ENCODE data around the gene PSMC3IP. TPM values are rescaled to one million over a fixed set of nuclear protein-coding genes. Genes with fewer than 3 reads are reported as not detected.

Gene PSMC3IP
- total RNA-seq, 1 experiment from 2014 or later, result 37.4 TPM

DNA sequence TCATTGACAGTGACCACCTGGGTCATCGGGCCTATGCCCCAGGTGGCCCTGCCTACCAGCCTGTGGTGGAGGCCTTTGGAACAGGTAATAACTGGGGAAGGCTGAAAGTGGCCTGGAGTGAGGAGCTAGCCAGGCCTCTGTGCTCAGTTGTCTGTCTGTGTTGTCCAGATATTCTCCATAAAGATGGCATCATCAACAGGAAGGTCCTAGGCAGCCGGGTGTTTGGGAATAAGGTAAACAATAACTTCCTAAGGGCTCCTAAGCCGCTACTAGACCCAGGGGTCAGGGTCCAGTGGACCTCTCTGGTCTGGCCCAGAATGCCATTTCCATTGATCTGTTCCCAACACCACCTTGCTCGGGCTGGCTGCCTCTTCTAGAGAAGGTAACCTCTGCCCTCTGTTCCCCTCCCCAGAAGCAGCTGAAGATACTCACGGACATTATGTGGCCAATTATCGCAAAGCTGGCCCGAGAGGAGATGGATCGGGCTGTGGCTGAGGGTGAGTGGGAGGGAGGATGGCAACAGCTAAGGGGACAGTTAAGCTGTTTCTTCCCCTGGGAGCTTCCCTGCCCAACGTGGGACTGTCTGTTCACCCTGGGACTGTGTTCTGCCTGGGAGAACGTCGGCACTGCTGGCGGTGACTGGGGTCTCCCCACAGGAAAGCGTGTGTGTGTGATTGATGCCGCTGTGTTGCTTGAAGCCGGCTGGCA lies 12.6 kb downstream of the PSMC3IP start:
- Histone ChIP-seq H2BK5ac (ENCODE audit: insufficient read length, low read length) (no peak overlapping the region), H3K14ac (ENCODE audit: insufficient read depth, low read length) (no peak overlapping the region), H3K9me3 (ENCODE audit: control insufficient read depth, low read depth, low read length) (no peaks in the 10 kb centered on the region), H3K23me2 (ENCODE audit: insufficient read length, low read depth, low read length, poor library complexity, severe bottlenecking) (peaks cover 16% of the 10 kb centered on the region), H2BK12ac (ENCODE audit: insufficient read length, low read depth, low read length) (no peak overlapping the region), H3K9ac (ENCODE audit: extremely low read depth, insufficient read length, low read length) (no peak overlapping the region), H2AK5ac (ENCODE audit: insufficient read length, low read length) (no peak overlapping the region), H3K4me1 (ENCODE audit: insufficient read depth, low read length) (peaks cover 2% of the 10 kb centered on the region; the same call in 1 of the 2 replicates), H3K4me2 (ENCODE audit: insufficient read depth, insufficient read length, low read length) (no peak overlapping the region), H2BK20ac (ENCODE audit: low read depth, low read length, poor library complexity, severe bottlenecking) (no peak overlapping the region), H3K27ac (ENCODE audit: insufficient read length, low read depth, low read length) (no peak overlapping the region), H3K27me3 (ENCODE audit: insufficient read depth, low read length) (no peaks in the 10 kb centered on the region), H4K5ac (ENCODE audit: insufficient read length, low read depth, low read length) (no peak overlapping the region), H4K20me1 (ENCODE audit: control insufficient read depth, insufficient read depth, insufficient read length) (no peaks in the 10 kb centered on the region), H3T11ph (ENCODE audit: low read length) (no peak overlapping the region), H3K18ac (ENCODE audit: insufficient read length, low read depth, low read length) (no peak overlapping the region), H3K79me1 (ENCODE audit: insufficient read depth, low read depth, low read length, poor library complexity, severe bottlenecking) (peaks cover 4% of the 10 kb centered on the region), H4K91ac (ENCODE audit: insufficient read length, low read depth, low read length) (no peak overlapping the region), H4K8ac (replicated peaks; ENCODE audit: insufficient read length, low read depth, low read length) (no peak overlapping the region), H2BK15ac (ENCODE audit: low read depth, low read length) (no peak overlapping the region), H2AFZ (ENCODE audit: low read length) (no peak overlapping the region), H2BK120ac (ENCODE audit: low read depth, low read length, poor library complexity, severe bottlenecking) (no peak overlapping the region), H3K79me2 (ENCODE audit: insufficient read depth, low read length) (peaks cover 7% of the 10 kb centered on the region; the same call in 1 of the 2 replicates), H3K4ac (ENCODE audit: low read depth, low read length) (no peak overlapping the region), H3K56ac (ENCODE audit: insufficient read length, low read depth, low read length) (no peak overlapping the region), H3K23ac (ENCODE audit: insufficient read length, low read depth, low read length) (no peak overlapping the region)
- Mint-ChIP-seq H3K9me3 (no peaks in the 10 kb centered on the region), H3K27me3 (ENCODE audit: low read depth) (no peaks in the 10 kb centered on the region), H3K4me1 (peaks cover 17 to 25% of the 10 kb centered on the region in 2 experiments), H3K4me3 (peak overlapping the region in 1 of 2 experiments; percentile 5; a peak in 2 of 5 replicates), H3K27ac (no peak overlapping the region), H3K36me3 (ENCODE audit: insufficient read depth in 1 of 3, low read depth in 3 of 3) (peaks cover 15 to 48% (median 40%) of the 10 kb centered on the region in 3 experiments)
- DNase-seq, result no peak
- no CpG with 5 or more reads among the region's 15 CpGs for WGBS (ENCODE audit: extremely low coverage, insufficient read length, low lambda C conversion rate)
- TF ChIP-seq, protein P1, sequence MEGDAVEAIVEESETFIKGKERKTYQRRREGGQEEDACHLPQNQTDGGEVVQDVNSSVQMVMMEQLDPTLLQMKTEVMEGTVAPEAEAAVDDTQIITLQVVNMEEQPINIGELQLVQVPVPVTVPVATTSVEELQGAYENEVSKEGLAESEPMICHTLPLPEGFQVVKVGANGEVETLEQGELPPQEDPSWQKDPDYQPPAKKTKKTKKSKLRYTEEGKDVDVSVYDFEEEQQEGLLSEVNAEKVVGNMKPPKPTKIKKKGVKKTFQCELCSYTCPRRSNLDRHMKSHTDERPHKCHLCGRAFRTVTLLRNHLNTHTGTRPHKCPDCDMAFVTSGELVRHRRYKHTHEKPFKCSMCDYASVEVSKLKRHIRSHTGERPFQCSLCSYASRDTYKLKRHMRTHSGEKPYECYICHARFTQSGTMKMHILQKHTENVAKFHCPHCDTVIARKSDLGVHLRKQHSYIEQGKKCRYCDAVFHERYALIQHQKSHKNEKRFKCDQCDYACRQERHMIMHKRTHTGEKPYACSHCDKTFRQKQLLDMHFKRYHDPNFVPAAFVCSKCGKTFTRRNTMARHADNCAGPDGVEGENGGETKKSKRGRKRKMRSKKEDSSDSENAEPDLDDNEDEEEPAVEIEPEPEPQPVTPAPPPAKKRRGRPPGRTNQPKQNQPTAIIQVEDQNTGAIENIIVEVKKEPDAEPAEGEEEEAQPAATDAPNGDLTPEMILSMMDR (conservative IDR thresholded peaks at IDR 0.05), result no peak
